ENCODE measurements around the gene GOLGA5. TPM values are rescaled to one million over a fixed set of nuclear protein-coding genes. Genes with fewer than 3 reads are reported as not detected.

The GOLGA5 gene
- total and polyA plus RNA-seq, 7 experiments from 2014 or later: 9.7 to 27.9 (median 23.5) TPM

DNA sequence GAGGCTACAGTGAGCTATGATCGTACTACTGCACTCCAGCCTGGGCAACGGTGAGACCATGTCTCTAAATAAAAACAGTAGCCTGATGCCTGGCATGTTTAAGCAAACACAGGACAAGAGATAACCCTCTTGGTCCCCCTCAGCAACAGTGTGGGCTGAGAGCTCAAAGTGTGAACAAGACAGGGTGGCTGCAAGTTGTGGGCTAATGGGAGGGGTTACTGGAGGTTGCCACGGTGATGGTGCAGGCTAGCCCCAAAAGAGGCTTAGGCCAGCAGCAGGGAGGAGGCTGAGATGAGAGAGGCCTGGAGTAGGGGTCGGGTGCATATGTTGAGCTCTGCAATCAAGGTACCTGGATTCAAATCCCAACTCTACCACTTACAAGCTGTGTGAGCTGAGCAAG lies 42.3 kb upstream of the GOLGA5 start:
- intact Hi-C loops (cut with micrococcal nuclease): loop anchor here in 1 of 2 donors (2.0 kb wide), 2 partner anchors 15 to 31 kb away; no protein-coding TSS in a partner anchor
- Histone ChIP-seq H3K36me3 (ENCODE audit: control insufficient read depth in 2 of 3, insufficient read depth in 3 of 3, low read length in 3 of 3) (no peaks in the 10 kb centered on the region), H3K4me1 (ENCODE audit: control insufficient read depth in 2 of 2, insufficient read depth in 2 of 2, low read length in 2 of 2) (peaks cover 10 to 13% of the 10 kb centered on the region in 2 donors), H3K27ac (ENCODE audit: low read depth, low read length) (no peak overlapping the region), H3K4me3 (ENCODE audit: low read length) (no peak overlapping the region), H3K27me3 (ENCODE audit: control insufficient read depth in 2 of 2, insufficient read depth in 2 of 2, low read length in 2 of 2) (no peaks in the 10 kb centered on the region), H3K9me3 (ENCODE audit: control insufficient read depth in 2 of 3, low read length in 3 of 3) (no peaks in the 10 kb centered on the region)
- H3K27ac Mint-ChIP-seq: peak overlapping the region in 3 of 9 donors; percentile 15 to 90 (median 55)
- ATAC-seq (no peak), DNase-seq (no peak)
- peaks cover 27 to 50% (median 37%) of the 10 kb centered on the region in 7 donors for H3K4me1 Mint-ChIP-seq
- peaks cover 0 to 3% (median 0%) of the 10 kb centered on the region in 11 donors for H3K9me3 Mint-ChIP-seq
- peak overlapping the region in 2 of 10 donors; percentile 22 to 35 for H3K4me3 Mint-ChIP-seq
- POLR2A ChIA-PET: interaction anchor here (0.8 to 1.2 kb wide), 3 partner anchors 10 to 155 kb away, joined by 3 to 5 read pairs (median 3); no protein-coding TSS in a partner anchor
- H3K36me3 Mint-ChIP-seq: peaks cover 0 to 3% (median 0%) of the 10 kb centered on the region in 5 donors
- peaks cover 0 to 67% (median 15%) of the 10 kb centered on the region in 5 donors for H3K27me3 Mint-ChIP-seq
- CTCF ChIA-PET: interaction anchor here (1.0 to 1.9 kb wide), 2 partner anchors 29 to 36 kb away, joined by 3 to 4 read pairs; no protein-coding TSS in a partner anchor

DNA sequence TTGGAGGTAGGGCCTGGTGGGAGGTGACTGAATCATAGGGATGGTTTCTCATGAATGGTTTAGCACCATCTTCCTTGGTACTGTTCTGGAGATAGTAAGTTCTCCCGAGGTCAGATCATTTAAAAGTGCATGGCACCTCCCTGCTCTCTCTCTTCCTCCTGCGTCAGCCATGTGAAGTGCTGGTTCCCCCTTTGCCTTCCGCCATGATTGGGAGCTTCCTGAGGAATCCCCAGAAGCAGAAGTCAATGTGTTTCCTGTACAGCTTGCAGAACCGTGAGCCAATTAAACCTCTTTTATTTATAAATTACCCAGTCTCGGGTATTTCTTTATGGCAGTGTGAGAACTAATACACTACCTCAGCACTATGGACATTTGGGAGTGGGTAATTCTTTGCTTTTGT lies 40.9 kb upstream of the GOLGA5 start:
- H3K4me3 ChIP-seq (ENCODE audit: low read length): no peak overlapping the region
- Mint-ChIP-seq H3K27me3 (peaks cover 0 to 53% (median 5%) of the 10 kb centered on the region in 5 donors), H3K4me3 (no peak overlapping the region), H3K4me1 (peaks cover 13 to 37% (median 26%) of the 10 kb centered on the region in 7 donors), H3K9me3 (peaks cover 0 to 8% (median 0%) of the 10 kb centered on the region in 11 donors), H3K36me3 (peaks cover 0 to 3% (median 0%) of the 10 kb centered on the region in 5 donors), H3K27ac (no peak overlapping the region)
- H3K9me3 ChIP-seq (ENCODE audit: control insufficient read depth in 2 of 3, low read length in 3 of 3): no peaks in the 10 kb centered on the region
- H3K4me1 ChIP-seq (ENCODE audit: control insufficient read depth in 2 of 2, insufficient read depth in 2 of 2, low read length in 2 of 2): peaks cover 4 to 5% of the 10 kb centered on the region in 2 donors
- H3K27me3 ChIP-seq (ENCODE audit: control insufficient read depth in 2 of 2, insufficient read depth in 2 of 2, low read length in 2 of 2): no peaks in the 10 kb centered on the region
- ATAC-seq (peak; percentile 12), DNase-seq (no peak)
- H3K36me3 ChIP-seq (ENCODE audit: control insufficient read depth in 2 of 3, insufficient read depth in 3 of 3, low read length in 3 of 3): no peaks in the 10 kb centered on the region
- CTCF ChIA-PET: no interaction called here
- POLR2A ChIA-PET: no interaction called here
- H3K27ac ChIP-seq (ENCODE audit: low read depth, low read length): no peak overlapping the region
- intact Hi-C loops (cut with micrococcal nuclease): no loop called here

DNA sequence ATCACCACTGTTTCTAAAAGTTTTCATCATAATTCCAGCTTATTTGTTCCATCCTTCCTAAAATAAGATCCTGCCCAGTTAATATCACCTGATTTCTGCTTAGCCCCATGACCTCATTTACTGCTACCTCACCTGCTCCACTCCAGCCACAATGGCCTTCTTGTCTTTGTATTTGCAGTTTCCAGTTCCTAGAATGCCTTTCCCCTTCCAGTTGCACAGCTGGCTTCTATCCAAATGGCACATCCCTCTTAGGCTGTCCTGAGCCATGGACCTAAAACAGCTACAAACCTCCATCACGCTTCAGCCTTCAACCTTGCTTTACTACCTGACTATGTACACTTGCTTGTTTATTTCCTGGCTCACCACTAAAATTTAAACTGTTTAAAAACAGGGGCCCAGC lies 39.1 kb upstream of the GOLGA5 start:
- Histone ChIP-seq H3K27me3 (ENCODE audit: control insufficient read depth in 2 of 2, insufficient read depth in 2 of 2, low read length in 2 of 2) (no peaks in the 10 kb centered on the region), H3K9me3 (ENCODE audit: control insufficient read depth in 2 of 3, low read length in 3 of 3) (no peaks in the 10 kb centered on the region), H3K36me3 (ENCODE audit: control insufficient read depth in 2 of 3, insufficient read depth in 3 of 3, low read length in 3 of 3) (no peaks in the 10 kb centered on the region), H3K27ac (ENCODE audit: low read depth, low read length) (no peak overlapping the region), H3K4me3 (ENCODE audit: low read length) (no peak overlapping the region), H3K4me1 (ENCODE audit: control insufficient read depth in 2 of 2, insufficient read depth in 2 of 2, low read length in 2 of 2) (no peaks in the 10 kb centered on the region)
- ATAC-seq (no peak), DNase-seq (no peak)
- H3K4me1 Mint-ChIP-seq: peaks cover 13 to 38% (median 16%) of the 10 kb centered on the region in 7 donors
- H3K27ac Mint-ChIP-seq: peak overlapping the region in 2 of 9 donors; percentile 3 to 4
- intact Hi-C loops (cut with micrococcal nuclease): no loop called here
- no peak overlapping the region for H3K4me3 Mint-ChIP-seq
- peaks cover 0 to 36% (median 0%) of the 10 kb centered on the region in 5 donors for H3K27me3 Mint-ChIP-seq
- H3K9me3 Mint-ChIP-seq: peaks cover 0 to 6% (median 0%) of the 10 kb centered on the region in 11 donors
- peaks cover 0 to 12% (median 0%) of the 10 kb centered on the region in 5 donors for H3K36me3 Mint-ChIP-seq
- POLR2A ChIA-PET: no interaction called here
- CTCF ChIA-PET: no interaction called here

DNA sequence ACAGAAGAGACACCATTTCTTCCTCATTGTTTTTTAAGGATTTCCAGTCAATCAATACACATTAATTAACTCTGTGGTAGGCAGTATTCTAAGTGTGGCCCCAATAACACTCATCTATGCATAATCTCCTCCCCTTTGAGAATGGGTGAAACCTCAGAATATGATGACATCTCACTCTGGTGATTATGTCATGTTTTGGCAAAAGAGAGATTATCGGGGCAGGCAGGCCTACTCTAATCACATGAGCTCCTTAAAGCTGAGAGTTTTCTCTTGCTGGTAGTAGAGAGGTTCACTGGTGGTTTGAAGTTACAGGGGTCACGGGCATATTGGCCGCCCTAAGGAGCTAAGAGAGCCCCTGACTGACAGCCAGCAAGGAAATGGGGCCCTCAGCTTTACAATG lies 38.6 kb upstream of the GOLGA5 start:
- peak overlapping the region in 2 of 9 donors; percentile 3 to 4 for H3K27ac Mint-ChIP-seq
- intact Hi-C loops (cut with micrococcal nuclease): no loop called here
- no peak overlapping the region for H3K27ac ChIP-seq (ENCODE audit: low read depth, low read length)
- ChIA-PET CTCF (interaction anchor here (0.6 kb wide), 1 partner anchor 11 kb away, joined by 4 read pairs; no protein-coding TSS in a partner anchor), POLR2A (no interaction called here)
- no peak overlapping the region for H3K4me3 Mint-ChIP-seq
- H3K36me3 ChIP-seq (ENCODE audit: control insufficient read depth in 2 of 3, insufficient read depth in 3 of 3, low read length in 3 of 3): no peaks in the 10 kb centered on the region
- peaks cover 0 to 32% (median 0%) of the 10 kb centered on the region in 5 donors for H3K27me3 Mint-ChIP-seq
- peaks cover 0 to 9% (median 0%) of the 10 kb centered on the region in 5 donors for H3K36me3 Mint-ChIP-seq
- no peak overlapping the region for H3K4me3 ChIP-seq (ENCODE audit: low read length)
- H3K4me1 ChIP-seq (ENCODE audit: control insufficient read depth in 2 of 2, insufficient read depth in 2 of 2, low read length in 2 of 2): no peaks in the 10 kb centered on the region
- peaks cover 0 to 6% (median 0%) of the 10 kb centered on the region in 11 donors for H3K9me3 Mint-ChIP-seq
- H3K27me3 ChIP-seq (ENCODE audit: control insufficient read depth in 2 of 2, insufficient read depth in 2 of 2, low read length in 2 of 2): no peaks in the 10 kb centered on the region
- ATAC-seq: no peak
- H3K4me1 Mint-ChIP-seq: peaks cover 12 to 38% (median 14%) of the 10 kb centered on the region in 7 donors
- H3K9me3 ChIP-seq (ENCODE audit: control insufficient read depth in 2 of 3, low read length in 3 of 3): no peaks in the 10 kb centered on the region
- no peak for DNase-seq

DNA sequence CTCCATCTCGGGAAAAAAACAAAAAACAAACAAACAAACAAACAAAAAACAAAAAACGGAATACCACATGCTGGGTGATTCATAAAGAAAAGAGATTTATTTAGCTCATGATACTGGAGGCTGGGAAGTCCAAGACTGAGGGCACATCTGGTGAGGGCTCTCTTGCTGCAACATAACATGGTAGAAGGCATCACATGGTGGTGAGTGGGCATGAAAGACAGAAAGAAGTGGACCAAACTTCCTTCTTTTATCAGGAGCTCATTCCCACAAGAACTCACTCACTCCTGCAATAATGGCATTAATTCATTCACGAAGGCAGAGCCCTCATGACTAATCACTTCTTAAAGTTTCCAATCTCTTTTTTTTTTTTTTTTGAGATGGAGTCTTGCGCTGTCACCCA lies 37.7 kb upstream of the GOLGA5 start:
- intact Hi-C loops (cut with micrococcal nuclease): no loop called here
- CTCF ChIA-PET: no interaction called here
- Mint-ChIP-seq H3K9me3 (peaks cover 0 to 6% (median 0%) of the 10 kb centered on the region in 11 donors), H3K27me3 (peaks cover 0 to 28% (median 0%) of the 10 kb centered on the region in 5 donors), H3K4me3 (no peak overlapping the region), H3K4me1 (peaks cover 7 to 37% (median 14%) of the 10 kb centered on the region in 7 donors), H3K36me3 (peaks cover 0 to 9% (median 0%) of the 10 kb centered on the region in 5 donors), H3K27ac (no peak overlapping the region)
- no peaks in the 10 kb centered on the region for H3K36me3 ChIP-seq (ENCODE audit: control insufficient read depth in 2 of 3, insufficient read depth in 3 of 3, low read length in 3 of 3)
- no peak overlapping the region for H3K27ac ChIP-seq (ENCODE audit: low read depth, low read length)
- H3K27me3 ChIP-seq (ENCODE audit: control insufficient read depth in 2 of 2, insufficient read depth in 2 of 2, low read length in 2 of 2): no peaks in the 10 kb centered on the region
- no peak overlapping the region for H3K4me3 ChIP-seq (ENCODE audit: low read length)
- H3K9me3 ChIP-seq (ENCODE audit: control insufficient read depth in 2 of 3, low read length in 3 of 3): no peaks in the 10 kb centered on the region
- no peaks in the 10 kb centered on the region for H3K4me1 ChIP-seq (ENCODE audit: control insufficient read depth in 2 of 2, insufficient read depth in 2 of 2, low read length in 2 of 2)
- ATAC-seq: no peak
- POLR2A ChIA-PET: no interaction called here
- DNase-seq: no peak

DNA sequence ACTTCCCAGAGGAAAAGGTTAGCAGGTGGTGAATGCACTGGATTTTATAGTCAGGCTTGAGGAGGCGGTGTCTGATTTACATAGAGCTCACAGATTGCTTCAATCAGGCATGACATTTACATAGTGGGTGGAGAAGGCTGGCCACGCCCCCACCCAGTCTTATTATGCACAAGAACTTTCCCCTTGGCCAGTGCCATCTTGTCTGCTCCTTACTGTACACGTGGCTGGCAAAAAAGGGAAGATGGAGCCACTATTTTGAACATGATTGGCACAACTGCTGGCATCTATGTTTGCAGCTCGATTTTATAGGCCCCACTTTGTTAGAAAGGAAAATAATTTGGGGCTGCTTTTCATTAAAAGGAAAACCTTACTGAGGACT lies 34.8 kb upstream of the GOLGA5 start:
- Histone ChIP-seq H3K4me1 (ENCODE audit: control insufficient read depth in 2 of 2, insufficient read depth in 2 of 2, low read length in 2 of 2) (no peaks in the 10 kb centered on the region), H3K4me3 (ENCODE audit: low read length) (no peak overlapping the region), H3K27me3 (ENCODE audit: control insufficient read depth in 2 of 2, insufficient read depth in 2 of 2, low read length in 2 of 2) (no peaks in the 10 kb centered on the region), H3K9me3 (ENCODE audit: control insufficient read depth in 2 of 3, low read length in 3 of 3) (no peaks in the 10 kb centered on the region), H3K36me3 (ENCODE audit: control insufficient read depth in 2 of 3, insufficient read depth in 3 of 3, low read length in 3 of 3) (no peaks in the 10 kb centered on the region), H3K27ac (ENCODE audit: low read depth, low read length) (no peak overlapping the region)
- H3K9me3 Mint-ChIP-seq: peaks cover 0 to 6% (median 0%) of the 10 kb centered on the region in 11 donors
- peaks cover 7 to 31% (median 14%) of the 10 kb centered on the region in 7 donors for H3K4me1 Mint-ChIP-seq
- peak overlapping the region in 3 of 9 donors; percentile 5 to 62 (median 35) for H3K27ac Mint-ChIP-seq
- CTCF ChIA-PET: no interaction called here
- H3K27me3 Mint-ChIP-seq: peaks cover 0 to 27% (median 0%) of the 10 kb centered on the region in 5 donors
- ATAC-seq (no peak), DNase-seq (no peak)
- peaks cover 0 to 11% (median 0%) of the 10 kb centered on the region in 5 donors for H3K36me3 Mint-ChIP-seq
- no peak overlapping the region for H3K4me3 Mint-ChIP-seq
- POLR2A ChIA-PET: interaction anchor here (0.7 kb wide), 1 partner anchor 11 kb away, joined by 3 read pairs; the partner anchor contains the start of gene LGMN
- intact Hi-C loops (cut with micrococcal nuclease): no loop called here
